GM12801 (cell line): ENCODE measurements around the gene OGFOD3.

Experiments used
- CTCF ChIP-seq: IDR thresholded peaks from one replicate; pipeline ENCODE4 v1.5.1; 2011; ENCODE audit warnings: control low read depth; ENCODE audit not compliant: insufficient read length; ENCODE audit errors: extremely low read depth

Gene OGFOD3

GRCh38 chr17:82357394-82357793 is 61.0 kb downstream of the OGFOD3 start:
- no peak for TF ChIP-seq CTCF

GRCh38 chr17:82356845-82357355 is 61.5 kb downstream of the OGFOD3 start:
- no peak for TF ChIP-seq CTCF

- no peak for TF ChIP-seq CTCF
Measured at GRCh38 chr17:82355770-82356427, 62.5 kb downstream of the OGFOD3 start.

GRCh38 chr17:82354804-82355308 is 63.5 kb downstream of the OGFOD3 start:
- no peak for TF ChIP-seq CTCF

- TF ChIP-seq CTCF: no peak
Measured at GRCh38 chr17:82353484-82353883, 64.9 kb downstream of the OGFOD3 start.

- peak; percentile 52 for TF ChIP-seq CTCF
Measured at GRCh38 chr17:82351713-82352488, 66.5 kb downstream of the OGFOD3 start.

- TF ChIP-seq CTCF: no peak
Measured at GRCh38 chr17:82351254-82351712, 67.1 kb downstream of the OGFOD3 start.
